Transverse colon (tissue), 4 donors: ENCODE data around the gene DDAH1.

Source experiments
- CTCF ChIP-seq, 5 experiments: fragments of 200-600 bp in 3 of 5; fragments of 450-650 bp in 2 of 5; sonication (generic) in 3 of 5; IDR thresholded peaks; 1 replicate in 2 of 5; 2 replicates in 3 of 5; pipeline ENCODE4 v1.5.1; 2016 to 2017; ENCODE audit warnings: antibody characterized with exemption in 5 of 5, inconsistent platforms in 3 of 5, mild to moderate bottlenecking in 2 of 5, moderate library complexity in 1 of 5
- EP300 ChIP-seq: sonication (generic); formaldehyde crosslinking; IDR thresholded peaks from one replicate; pipeline ENCODE4 v1.6.1; 2017; ENCODE audit warnings: antibody characterized with exemption, low read depth
- POLR2A ChIP-seq: fragments of 450-650 bp; IDR thresholded peaks from one replicate; pipeline ENCODE4 v1.6.1; 2016; ENCODE audit warnings: antibody characterized with exemption, mild to moderate bottlenecking, moderate library complexity
- POLR2AphosphoS5 ChIP-seq, 3 donors: sonication (generic); formaldehyde crosslinking; IDR thresholded peaks; one replicate each; pipeline ENCODE4 v1.6.1; 2016; ENCODE audit warnings: antibody characterized with exemption in 3 of 3

- TF ChIP-seq CTCF (IDR thresholded peaks at IDR 0.05), result no peak
- TF ChIP-seq POLR2AphosphoS5 (IDR thresholded peaks at IDR 0.05), result peak in 1 of 3 donors; percentile 11
- no peak for TF ChIP-seq POLR2A
- TF ChIP-seq EP300, result no peak
Measured at GRCh38 chr1:85313888-85314696, 150.9 kb downstream of the DDAH1 start.
